Effector CD8-positive, alpha-beta T cell (primary cell): ENCODE results near the gene WWC2.
"Not testable (repeated sequence)": the region's sequence is repeated elsewhere in the genome, so short reads cannot be mapped to it uniquely, and the experiment has no call there.

Experiments
- DNase-seq: peaks from one replicate; lab custom pipeline; 2025; lab: John Stamatoyannopoulos, UW

WWC2 gene

DNA sequence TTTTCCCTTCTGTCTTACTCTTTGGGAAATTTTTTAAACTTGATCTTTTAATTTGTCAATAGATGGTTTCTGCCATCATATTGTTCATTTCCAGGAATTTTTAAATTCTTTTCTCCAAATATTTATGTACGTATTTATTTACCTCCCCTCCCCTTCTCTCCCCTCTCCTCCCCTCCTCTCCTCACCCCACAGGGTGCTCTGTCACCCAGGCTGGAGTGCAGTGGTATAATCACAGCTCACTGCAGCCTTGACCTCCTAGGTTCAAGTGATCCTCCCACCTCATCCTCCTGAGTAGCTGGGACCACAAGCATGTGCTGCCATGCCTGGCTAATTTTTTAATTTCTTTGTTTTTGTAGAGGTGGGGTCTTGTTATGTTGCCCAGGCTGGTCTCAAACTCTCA, 73.8 kb downstream of the WWC2 start:
- no peak for DNase-seq

DNA sequence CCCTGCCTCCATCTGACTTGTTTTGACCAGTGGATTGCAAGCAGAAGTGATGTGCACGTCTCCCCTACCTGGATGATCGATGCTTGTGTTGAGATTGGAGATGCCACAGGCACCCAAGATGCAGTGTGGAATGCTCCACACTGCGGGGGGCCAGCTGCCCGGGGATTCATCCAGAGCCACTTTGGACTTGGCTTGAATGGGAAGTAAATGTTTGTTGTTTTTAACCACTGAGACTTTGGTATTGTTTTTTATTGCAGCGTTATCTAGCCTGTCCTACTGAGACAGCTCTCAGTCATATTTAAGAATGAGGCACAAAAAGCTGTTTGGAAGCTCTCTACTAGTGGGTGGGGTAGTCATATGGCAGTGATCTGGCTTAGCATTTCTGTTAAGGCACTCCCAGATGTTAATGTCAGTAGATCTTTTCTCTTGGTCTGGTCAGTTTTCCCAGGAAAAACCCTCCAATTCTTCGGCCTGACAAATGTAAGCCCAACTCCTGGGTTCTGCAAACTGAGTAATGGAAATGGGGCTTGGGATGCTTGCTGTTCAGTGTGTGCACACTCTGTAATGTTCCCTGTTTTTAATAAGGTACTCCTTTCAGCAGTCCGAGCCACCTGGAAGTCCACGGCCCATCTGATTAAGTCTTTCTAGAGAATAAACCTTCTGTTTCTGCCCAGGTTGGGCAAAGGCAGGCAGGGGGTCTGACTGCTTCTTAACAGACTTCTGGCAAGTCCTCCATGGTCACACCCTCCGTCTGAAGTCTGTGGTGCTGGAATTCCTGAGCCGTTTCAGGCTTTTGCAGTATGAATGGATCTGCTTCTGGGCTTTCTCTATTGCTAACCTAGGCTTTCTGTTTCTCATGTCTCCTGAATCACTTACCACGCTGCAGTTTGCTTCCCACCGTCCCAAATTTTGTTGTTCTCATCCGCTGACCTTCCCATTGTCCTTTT, 74.8 kb downstream of the WWC2 start:
- no peak for DNase-seq

- no peak for DNase-seq
Observed at GRCh38 chr4:183175631-183176232, 76.7 kb downstream of the WWC2 start.

DNA sequence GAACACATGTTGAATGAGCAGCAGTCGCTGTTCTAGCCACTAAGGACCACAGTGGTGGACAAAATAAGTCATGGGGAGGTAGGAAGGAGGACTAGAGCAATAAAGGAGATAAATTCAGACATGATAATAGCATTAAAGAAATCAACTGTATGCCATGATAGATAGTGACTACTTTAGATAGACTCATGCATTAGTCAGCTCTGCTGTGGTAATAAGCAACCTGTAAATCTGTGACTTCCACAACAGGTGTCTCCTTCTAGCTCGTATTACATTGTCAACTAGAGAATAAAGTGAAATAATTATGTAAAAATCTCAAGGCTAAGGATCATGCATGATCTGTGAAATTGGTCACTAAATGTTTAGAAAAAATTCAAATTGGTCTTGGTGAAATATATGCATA, 77.9 kb downstream of the WWC2 start:
- no peak for DNase-seq

- DNase-seq = no peak
Observed at GRCh38 chr4:183178201-183178600, 79.1 kb downstream of the WWC2 start.

GRCh38 chr4:183180096-183180495, 81.0 kb downstream of the WWC2 start:
- no peak for DNase-seq

DNA sequence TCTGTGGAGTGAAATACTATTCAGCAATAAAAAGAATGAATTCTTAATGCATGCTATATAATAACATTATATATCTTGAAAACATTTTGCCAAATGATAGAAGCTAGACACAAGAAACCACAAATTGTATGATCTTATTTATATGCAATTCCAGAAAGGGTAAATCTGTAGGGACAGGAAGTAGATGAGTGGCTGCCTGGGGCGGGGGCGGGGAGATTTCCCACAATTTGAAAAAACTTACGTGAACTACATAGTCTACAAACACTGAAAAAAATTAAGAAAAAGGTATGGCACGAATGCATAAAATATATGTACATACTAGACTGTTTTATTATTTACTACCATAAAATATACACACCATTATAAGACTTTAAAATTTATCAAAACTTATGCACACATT, 81.6 kb downstream of the WWC2 start:
- DNase-seq = no peak

DNA sequence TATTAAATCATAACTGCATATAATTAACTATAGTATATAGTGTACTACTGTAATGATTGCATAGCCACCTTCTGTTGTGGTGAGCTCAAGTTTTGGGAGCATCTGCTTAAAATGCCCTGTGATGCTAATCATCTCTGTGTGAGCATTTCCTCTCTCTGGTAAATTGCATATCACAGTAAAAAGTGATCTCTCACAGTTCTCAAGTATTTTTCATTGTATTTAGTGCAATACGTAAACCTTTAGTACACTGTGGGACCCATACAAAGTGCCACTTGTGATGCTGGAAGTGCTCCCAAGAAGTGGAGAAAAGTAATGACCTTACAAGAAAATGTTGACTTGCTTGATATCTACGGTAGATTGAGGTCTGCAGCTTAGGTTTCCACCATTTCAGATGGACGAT, 82.0 kb downstream of the WWC2 start:
- no peak for DNase-seq

DNA sequence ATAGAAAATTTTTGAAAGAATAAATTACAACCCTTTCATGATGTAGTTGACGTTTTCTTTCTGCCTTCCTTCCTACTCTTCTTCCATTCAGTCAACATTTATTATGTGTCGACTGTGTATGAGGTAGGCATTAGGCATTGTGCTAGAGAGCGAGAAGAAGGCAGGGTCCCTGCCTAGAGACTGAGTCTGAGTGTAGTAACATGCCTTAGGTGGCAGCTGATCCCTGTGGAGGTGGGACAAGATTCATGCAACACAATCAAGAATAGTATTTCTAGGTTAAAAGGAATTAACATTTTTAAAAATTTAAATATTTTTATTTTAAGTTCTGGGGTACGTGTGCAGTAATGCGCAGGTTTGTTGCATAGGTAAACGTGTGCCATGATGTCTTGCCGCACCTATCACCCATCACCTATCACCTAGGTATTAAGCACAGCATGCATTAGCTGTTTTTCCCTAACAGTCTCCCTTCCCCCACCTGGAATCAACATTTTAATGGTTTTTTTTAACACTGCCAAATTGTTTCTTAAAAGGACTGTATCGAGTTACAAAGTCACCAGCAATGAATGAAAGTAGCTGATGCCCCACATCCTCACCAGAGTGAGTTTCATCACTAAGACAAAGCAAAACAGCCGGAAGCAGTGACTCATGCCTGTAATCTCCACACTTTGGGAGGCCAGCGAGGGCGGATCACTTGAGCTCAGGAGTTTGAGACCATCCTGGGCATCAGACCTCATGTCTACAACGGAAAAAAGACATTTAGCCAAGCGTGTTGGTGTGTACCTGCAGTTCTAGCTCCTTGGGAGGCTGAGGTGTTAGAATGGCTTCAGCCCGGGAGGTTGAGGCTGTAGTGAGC, 84.0 kb downstream of the WWC2 start:
- no peak for DNase-seq

DNA sequence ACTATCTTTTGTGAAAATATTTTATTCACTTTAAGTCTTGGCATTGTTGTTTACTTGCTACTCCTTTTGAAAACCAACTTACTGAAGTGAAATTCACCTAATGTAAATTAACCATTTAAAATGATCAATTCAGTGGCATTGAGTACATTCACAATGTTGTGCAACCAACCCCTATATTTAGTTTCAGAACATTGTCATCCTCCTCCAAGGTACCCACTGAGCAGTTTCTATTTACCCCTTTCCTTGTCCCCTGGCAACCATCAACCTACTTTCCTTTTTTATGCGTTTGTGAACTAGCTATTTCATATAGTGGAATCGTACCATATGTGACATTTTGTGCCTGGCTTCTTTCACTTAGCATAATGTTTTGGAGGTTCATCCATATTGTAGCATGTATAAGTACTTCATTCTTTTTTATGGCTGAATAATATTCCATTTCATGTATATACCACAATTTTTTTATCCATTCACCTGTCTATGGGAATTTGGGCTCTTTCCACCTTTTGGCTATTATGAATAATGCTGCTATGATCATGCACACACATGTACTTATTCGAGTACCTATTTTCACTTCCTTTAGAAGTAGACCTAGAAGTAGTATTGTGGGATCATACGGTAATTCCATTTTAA, 85.0 kb downstream of the WWC2 start:
- no peak for DNase-seq

- no peak for DNase-seq
Observed at GRCh38 chr4:183185018-183185417, 86.0 kb downstream of the WWC2 start.

DNA sequence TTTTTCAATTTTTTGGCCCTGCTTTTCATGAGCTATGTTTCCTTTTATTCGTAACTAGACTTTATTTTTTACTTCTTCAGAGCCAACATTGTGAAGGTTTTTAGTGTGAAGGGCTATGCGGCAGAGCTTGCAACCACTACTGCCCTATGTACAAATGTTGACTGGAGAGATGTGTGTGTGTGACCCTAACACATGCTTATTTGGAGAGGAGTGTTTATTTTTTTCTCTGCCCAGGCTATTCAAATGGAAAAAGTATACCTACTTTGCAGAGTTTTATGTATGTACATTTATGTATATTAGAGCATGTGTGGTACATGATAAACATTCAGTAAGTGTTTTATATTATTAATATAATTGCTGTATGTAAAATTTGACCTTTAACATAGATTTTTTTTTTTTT, 86.5 kb downstream of the WWC2 start:
- no peak for DNase-seq

DNA sequence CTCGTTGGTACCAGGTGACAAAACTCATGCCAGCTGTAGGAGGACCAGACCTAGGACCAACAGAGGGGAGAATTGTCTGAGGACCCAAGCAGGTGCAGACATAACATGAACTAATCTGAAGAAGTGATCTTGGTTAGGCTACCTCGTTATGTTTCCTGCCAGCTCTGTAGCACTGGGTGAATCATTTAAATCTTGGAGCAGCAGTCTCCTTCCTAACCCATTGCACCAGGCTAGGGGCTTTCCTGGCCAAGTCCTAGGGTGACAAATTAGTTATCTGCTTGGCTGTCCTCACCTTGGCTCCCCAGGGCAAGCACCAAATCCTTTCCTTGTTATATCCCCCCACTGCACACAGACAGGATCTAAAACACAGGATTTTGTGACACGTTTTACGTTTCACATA, 87.8 kb downstream of the WWC2 start:
- no peak for DNase-seq

DNA sequence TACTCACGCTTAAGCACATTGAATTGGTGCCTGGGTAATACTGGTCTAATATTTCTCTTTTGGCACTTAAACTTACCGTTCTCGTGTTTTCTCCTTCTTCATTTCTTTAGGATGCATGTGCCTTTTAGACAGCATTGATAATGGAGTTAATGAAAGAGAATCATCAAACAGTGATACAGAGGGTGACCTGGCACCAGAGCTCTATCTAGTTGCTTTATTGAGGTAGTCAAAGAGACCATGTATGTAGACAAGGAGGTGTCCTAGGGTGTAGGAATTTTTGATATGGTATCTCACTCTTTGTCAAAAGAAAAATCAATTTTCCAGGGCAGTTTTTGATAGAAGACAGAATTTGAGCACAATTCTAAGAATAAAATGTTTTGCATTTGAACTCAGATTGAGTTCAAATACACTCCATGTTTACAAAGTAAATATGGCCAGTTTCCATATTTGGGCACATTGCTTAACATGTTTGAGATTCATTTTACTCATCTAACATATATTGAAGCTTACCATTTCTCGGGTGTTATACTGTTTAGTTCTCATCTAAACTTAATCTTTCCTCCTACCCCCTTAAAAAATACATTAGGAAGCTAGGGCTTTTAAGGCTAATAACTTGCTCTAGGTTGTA, 92.0 kb downstream of the WWC2 start:
- no peak for DNase-seq

GRCh38 chr4:183191630-183192029, 92.6 kb downstream of the WWC2 start:
- no peak for DNase-seq

DNA sequence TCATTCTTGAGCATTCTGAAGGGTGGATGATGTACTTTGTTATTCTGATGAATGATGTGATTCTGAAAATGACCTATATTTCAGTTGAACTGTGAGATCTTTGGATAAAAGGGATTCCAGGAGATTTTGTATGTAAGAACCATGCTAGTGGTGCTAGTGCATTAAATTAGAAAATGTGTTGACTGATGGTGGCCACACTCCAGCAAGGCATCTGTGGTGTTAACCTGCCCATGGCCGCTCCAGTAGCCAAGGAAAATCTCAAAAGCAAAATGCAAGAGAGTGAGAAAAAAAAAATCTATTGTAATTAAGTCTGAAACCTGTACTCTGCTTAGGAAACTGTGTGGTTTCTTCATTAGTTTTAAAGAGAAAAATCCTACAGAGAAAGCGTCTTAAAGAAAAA, 93.5 kb downstream of the WWC2 start:
- no peak for DNase-seq

DNA sequence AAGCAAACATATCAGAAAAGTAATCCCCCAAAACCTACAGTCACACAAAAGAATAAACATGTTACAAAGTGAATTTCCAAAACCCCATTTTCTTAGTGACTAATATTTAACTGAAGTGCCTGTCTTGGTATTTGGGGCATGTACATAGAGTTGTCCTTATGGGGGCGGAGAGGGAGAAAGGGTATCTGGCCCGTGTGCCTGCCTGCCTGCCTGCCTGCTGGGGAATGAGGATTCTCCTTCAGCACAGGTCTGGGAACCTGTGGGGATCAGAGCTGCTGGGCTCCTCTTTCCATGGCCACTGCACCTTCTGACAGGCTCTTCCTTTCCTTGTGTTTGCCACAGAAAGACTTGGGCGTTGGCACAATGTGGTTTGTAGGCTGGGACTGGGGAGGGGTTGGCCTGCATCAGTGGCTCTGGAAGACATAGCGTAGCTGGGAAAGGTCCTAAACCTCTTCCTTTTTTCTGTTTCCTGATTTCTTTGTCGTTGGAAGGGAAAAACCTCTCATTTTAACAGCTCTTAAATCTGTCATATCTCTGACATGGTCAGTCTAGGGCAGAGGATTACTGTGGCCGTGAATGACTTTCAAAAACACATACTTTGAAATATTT, 94.8 kb downstream of the WWC2 start:
- not testable (repeated sequence) for DNase-seq

- no peak for DNase-seq
Observed at GRCh38 chr4:183195534-183195933, 96.5 kb downstream of the WWC2 start.

GRCh38 chr4:183197140-183197539, 98.1 kb downstream of the WWC2 start:
- DNase-seq = no peak

DNA sequence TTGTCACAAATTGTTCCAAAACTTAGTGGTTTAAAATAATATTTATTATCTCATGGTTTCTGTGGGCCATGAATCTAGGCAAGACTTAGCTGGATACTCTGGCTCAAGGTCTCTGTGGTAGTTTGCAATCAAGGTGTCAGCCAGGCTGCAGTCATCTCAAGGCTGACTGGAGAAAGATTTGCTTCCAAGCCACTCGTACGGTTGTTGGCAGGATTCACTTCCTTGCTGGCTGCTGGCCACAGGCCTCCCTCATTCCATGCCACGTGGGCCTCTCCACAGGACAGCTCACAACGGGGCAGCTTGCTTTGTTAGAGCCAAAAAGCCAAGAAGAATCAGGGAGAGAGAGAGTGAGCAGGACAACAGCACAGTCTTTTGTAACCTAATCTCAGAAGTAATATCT, 101.4 kb downstream of the WWC2 start:
- DNase-seq = no peak

DNA sequence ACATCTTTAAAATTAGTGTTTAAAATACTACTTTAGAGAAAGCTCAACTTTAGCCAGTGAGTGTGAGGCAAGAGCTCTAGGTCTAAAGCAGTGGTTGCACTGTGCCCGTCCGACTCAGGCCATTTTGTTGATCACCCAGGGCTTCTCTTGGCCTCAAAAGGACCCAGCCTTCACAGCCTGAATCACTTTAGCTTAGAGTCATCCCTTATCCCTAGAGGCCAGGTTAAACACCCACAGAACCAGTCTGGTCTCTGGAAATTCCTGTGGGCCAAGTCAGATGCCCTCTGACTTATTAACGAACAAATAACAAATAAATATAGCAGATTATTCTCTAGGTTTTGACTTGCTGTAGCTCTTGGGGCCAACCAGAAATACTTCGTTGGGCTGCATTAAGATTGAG, 102.3 kb downstream of the WWC2 start:
- DNase-seq = no peak
